ENCODE results near the gene ZDHHC14.
"Not testable (repeated sequence)": the region's sequence is repeated elsewhere in the genome, so short reads cannot be mapped to it uniquely, and the experiment has no call there.

Gene ZDHHC14

GRCh38 chr6:157447735-157448134, 66.7 kb downstream of the ZDHHC14 start:
- DNase-seq, result no peak

GRCh38 chr6:157449610-157450009, 68.6 kb downstream of the ZDHHC14 start:
- DNase-seq, result no peak

GRCh38 chr6:157450931-157451742, 70.1 kb downstream of the ZDHHC14 start:
- DNase-seq, result no peak

- no peak for DNase-seq
Observed at GRCh38 chr6:157452096-157452495, 71.1 kb downstream of the ZDHHC14 start.

- no peak for DNase-seq
Observed at GRCh38 chr6:157453131-157453530, 72.1 kb downstream of the ZDHHC14 start.

- no peak for DNase-seq
Observed at GRCh38 chr6:157453978-157454377, 73.0 kb downstream of the ZDHHC14 start.

GRCh38 chr6:157454762-157455714, 74.0 kb downstream of the ZDHHC14 start:
- no peak for DNase-seq

- no peak for DNase-seq
Observed at GRCh38 chr6:157455731-157456523, 74.9 kb downstream of the ZDHHC14 start.

GRCh38 chr6:157456524-157456829, 75.5 kb downstream of the ZDHHC14 start:
- no peak for DNase-seq

GRCh38 chr6:157457787-157458186, 76.8 kb downstream of the ZDHHC14 start:
- no peak for DNase-seq

GRCh38 chr6:157459327-157459726, 78.3 kb downstream of the ZDHHC14 start:
- no peak for DNase-seq

GRCh38 chr6:157460182-157460999, 79.4 kb downstream of the ZDHHC14 start:
- DNase-seq, result no peak

- peak; percentile 52 for DNase-seq
Observed at GRCh38 chr6:157461000-157461915, 80.3 kb downstream of the ZDHHC14 start.

- no peak for DNase-seq
Observed at GRCh38 chr6:157462956-157463742, 82.2 kb downstream of the ZDHHC14 start.

GRCh38 chr6:157463743-157464135, 82.7 kb downstream of the ZDHHC14 start:
- not testable (repeated sequence) for DNase-seq

- no peak for DNase-seq
Observed at GRCh38 chr6:157464653-157465535, 83.9 kb downstream of the ZDHHC14 start.

GRCh38 chr6:157466342-157466648, 85.3 kb downstream of the ZDHHC14 start:
- DNase-seq, result no peak

- DNase-seq, result not testable (repeated sequence)
Observed at GRCh38 chr6:157467339-157467738, 86.3 kb downstream of the ZDHHC14 start.

GRCh38 chr6:157468054-157468453, 87.1 kb downstream of the ZDHHC14 start:
- no peak for DNase-seq

All from CD4-positive, alpha-beta T cell treated with Interleukin-15 for 1 hour (primary cell).